Thyroid gland (tissue), 4 donors: ENCODE measurements around the gene EML5. TPM values are rescaled to one million over a fixed set of nuclear protein-coding genes. Genes with fewer than 3 reads are reported as not detected.

ENCODE experiments used
- DNase-seq, 2 donors: peaks; one replicate each; pipeline ENCODE4 v3.0.0-alpha.2; 2019
- H3K27ac ChIP-seq, 3 donors: fragments of 200-600 bp; sonication (generic); 1 replicate in 2 of 3; 2 replicates in 1 of 3; pipeline ENCODE4 v1.5.1; 2016 to 2019; ENCODE audit warnings: mild to moderate bottlenecking in 1 of 3, moderate library complexity in 1 of 3
- H3K27me3 ChIP-seq: fragments of 200-600 bp; sonication (generic); one replicate; pipeline ENCODE4 v1.5.1; 2019
- H3K36me3 ChIP-seq, 2 donors: fragments of 200-600 bp; sonication (generic); one replicate each; pipeline ENCODE4 v1.5.1; 2016 to 2019
- H3K4me1 ChIP-seq, 2 donors: fragments of 200-600 bp; sonication (generic); one replicate each; pipeline ENCODE4 v1.5.1; 2017 to 2019
- H3K4me3 ChIP-seq, 3 donors: fragments of 200-600 bp; sonication (generic); replicated peaks in 1 of 3; 1 replicate in 2 of 3; 2 replicates in 1 of 3; pipeline ENCODE4 v1.5.1; 2016; ENCODE audit warnings: mild to moderate bottlenecking in 1 of 3
- H3K9me3 ChIP-seq: fragments of 200-600 bp; sonication (generic); one replicate; pipeline ENCODE4 v1.5.1; 2017
- POLR2A ChIP-seq, 2 donors: fragments of 450-650 bp; IDR thresholded peaks; one replicate each; pipeline ENCODE4 v1.6.1; 2017; ENCODE audit warnings: antibody characterized with exemption in 2 of 2, mild to moderate bottlenecking in 2 of 2, moderate library complexity in 1 of 2
- WGBS, 2 donors: methylation state at CpG; one replicate each; pipeline ENCODE4 v1.1.5; 2017; 5-methylcytosine and 5-hydroxymethylcytosine counted together
- intact Hi-C: fragments of 100-400 bp; cut with DNase I; formaldehyde crosslinking; loops from one replicate; pipeline ENCODE4 v1.15.1; 2023
- total RNA-seq, 4 donors: library from RNA; depleted of rRNA; stranded (reverse); fragments of >200 nt; gene quantifications; one replicate each; pipeline ENCODE4 v1.2.3, GENCODE V29; 2016
- TF ChIP-seq, protein P1 (sequence below), 6 experiments: fragments of 200-600 bp in 3 of 6; fragments of 450-650 bp in 3 of 6; sonication (generic) in 3 of 6; IDR thresholded peaks; one replicate each; pipeline ENCODE4 v1.5.1; 2016 to 2019; ENCODE audit warnings: antibody characterized with exemption in 6 of 6, mild to moderate bottlenecking in 2 of 6, inconsistent platforms in 1 of 6, moderate library complexity in 1 of 6

The EML5 gene
- total RNA-seq, 4 donors from 2014 or later: 3.8 to 15.8 (median 7.3) TPM

DNA sequence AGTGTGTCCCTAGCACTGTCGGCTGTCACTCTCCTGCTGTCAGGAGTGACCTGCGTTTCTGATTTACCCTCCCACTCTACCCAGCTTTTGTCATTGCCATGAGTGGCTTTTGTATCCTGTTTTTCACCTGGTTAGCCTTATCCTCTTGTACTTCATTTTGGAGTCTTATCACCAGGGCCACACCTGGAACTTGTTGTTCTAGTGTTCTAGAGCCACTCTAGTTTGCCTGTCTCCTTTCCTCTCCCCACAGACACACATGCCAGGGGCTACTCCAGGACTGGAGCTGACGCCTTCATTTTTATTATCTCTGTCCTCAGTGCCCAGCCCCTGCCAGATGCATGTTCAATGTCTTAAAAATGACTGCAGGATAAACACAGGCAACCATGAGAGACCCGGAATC, 195.7 kb downstream of the EML5 start:
- Histone ChIP-seq H3K36me3 (peaks cover 40 to 42% of the 10 kb centered on the region in 2 donors), H3K4me1 (no peaks in the 10 kb centered on the region), H3K27ac (no peak overlapping the region), H3K4me3 (no peak overlapping the region), H3K27me3 (no peaks in the 10 kb centered on the region), H3K9me3 (no peaks in the 10 kb centered on the region)
- TF ChIP-seq, protein P1, sequence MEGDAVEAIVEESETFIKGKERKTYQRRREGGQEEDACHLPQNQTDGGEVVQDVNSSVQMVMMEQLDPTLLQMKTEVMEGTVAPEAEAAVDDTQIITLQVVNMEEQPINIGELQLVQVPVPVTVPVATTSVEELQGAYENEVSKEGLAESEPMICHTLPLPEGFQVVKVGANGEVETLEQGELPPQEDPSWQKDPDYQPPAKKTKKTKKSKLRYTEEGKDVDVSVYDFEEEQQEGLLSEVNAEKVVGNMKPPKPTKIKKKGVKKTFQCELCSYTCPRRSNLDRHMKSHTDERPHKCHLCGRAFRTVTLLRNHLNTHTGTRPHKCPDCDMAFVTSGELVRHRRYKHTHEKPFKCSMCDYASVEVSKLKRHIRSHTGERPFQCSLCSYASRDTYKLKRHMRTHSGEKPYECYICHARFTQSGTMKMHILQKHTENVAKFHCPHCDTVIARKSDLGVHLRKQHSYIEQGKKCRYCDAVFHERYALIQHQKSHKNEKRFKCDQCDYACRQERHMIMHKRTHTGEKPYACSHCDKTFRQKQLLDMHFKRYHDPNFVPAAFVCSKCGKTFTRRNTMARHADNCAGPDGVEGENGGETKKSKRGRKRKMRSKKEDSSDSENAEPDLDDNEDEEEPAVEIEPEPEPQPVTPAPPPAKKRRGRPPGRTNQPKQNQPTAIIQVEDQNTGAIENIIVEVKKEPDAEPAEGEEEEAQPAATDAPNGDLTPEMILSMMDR (IDR thresholded peaks at IDR 0.05): no peak
- TF ChIP-seq POLR2A (IDR thresholded peaks at IDR 0.05): no peak
- WGBS, 2 donors: 93 to 97% methylated on average over 4 of the region's 4 CpGs
- DNase-seq: no peak
- intact Hi-C loops: no loop called here

DNA sequence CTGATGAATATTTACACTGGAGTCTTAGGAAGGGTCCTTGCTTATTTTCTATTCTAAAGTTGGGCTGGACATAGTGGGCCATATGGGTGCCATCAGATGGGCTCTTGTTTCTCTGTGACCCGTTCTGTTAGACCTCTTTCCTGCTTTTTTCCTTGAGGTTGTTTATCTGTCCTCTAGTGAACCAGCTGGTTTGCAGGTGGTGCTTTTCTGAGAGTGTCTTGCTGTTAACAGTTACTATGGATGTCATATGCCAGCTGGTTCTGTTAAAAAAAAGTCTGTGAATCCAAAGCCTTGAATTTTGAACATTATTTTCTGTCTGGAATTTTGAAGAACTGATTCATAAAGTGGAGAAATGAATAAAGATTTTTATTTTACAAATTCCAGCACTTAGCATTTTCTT, 200.7 kb downstream of the EML5 start:
- DNase-seq: no peak
- peaks cover 15 to 18% of the 10 kb centered on the region in 2 donors for H3K36me3 ChIP-seq
- 36 to 79% methylated on average over 1 of the region's 1 CpG for WGBS, 2 donors
- no peaks in the 10 kb centered on the region for H3K27me3 ChIP-seq
- no peak overlapping the region for H3K27ac ChIP-seq
- H3K9me3 ChIP-seq: no peaks in the 10 kb centered on the region
- no peaks in the 10 kb centered on the region for H3K4me1 ChIP-seq
- H3K4me3 ChIP-seq: no peak overlapping the region
- intact Hi-C loops: no loop called here
- TF ChIP-seq POLR2A (IDR thresholded peaks at IDR 0.05): no peak
- TF ChIP-seq, protein P1 (IDR thresholded peaks at IDR 0.05): no peak

DNA sequence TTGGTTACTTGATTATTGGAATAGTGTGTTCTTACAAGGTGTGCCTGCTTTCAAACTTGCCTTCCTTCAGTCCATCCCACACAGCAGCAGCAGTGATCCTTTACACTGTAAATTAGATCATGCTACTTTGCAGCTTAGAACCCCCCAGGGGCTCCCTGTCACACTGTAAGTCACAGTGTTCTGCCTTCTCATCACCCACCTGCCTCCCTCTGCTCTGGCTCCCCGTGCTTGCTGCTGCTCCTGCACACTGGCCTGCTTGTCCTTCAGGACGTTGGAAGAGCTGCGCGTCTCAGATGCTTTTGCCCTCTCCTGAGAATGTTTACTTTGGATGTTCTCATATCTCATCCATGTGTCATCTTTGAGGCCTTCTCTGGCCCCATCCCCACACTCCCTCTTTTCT, 202.6 kb downstream of the EML5 start:
- WGBS, 2 donors: 74 to 81% methylated on average over 4 of the region's 4 CpGs
- no peak for TF ChIP-seq POLR2A (IDR thresholded peaks at IDR 0.05)
- TF ChIP-seq, protein P1 (IDR thresholded peaks at IDR 0.05): no peak
- Histone ChIP-seq H3K36me3 (peaks cover 9 to 16% of the 10 kb centered on the region in 2 donors), H3K9me3 (no peaks in the 10 kb centered on the region), H3K4me1 (no peaks in the 10 kb centered on the region), H3K27me3 (no peaks in the 10 kb centered on the region), H3K27ac (no peak overlapping the region), H3K4me3 (no peak overlapping the region)
- intact Hi-C loops: no loop called here
- no peak for DNase-seq

DNA sequence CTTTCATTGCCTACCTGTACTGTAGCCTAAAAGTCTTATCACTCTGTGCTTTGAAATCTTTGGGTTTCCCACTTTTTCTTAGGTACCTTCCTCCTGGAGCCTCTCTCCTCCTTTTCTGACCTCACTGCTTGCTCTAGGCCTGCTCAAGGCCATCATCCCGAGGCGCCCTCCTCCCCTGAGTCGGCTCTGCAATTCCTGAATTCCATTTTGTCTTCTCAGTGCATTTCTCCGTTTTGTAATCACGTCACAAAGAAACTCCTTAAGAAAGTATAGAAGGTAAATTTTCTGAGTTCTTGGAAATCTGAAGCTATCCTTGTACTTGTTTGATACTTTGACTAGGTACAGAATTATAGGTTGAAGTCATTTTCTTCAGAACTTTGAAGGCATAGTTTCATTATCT, 204.7 kb downstream of the EML5 start:
- DNase-seq: no peak
- Histone ChIP-seq H3K27ac (no peak overlapping the region), H3K4me1 (no peaks in the 10 kb centered on the region), H3K4me3 (no peak overlapping the region), H3K9me3 (no peaks in the 10 kb centered on the region), H3K36me3 (peaks cover 9 to 21% of the 10 kb centered on the region in 2 donors), H3K27me3 (no peaks in the 10 kb centered on the region)
- 94 to 95% methylated on average over 5 of the region's 5 CpGs for WGBS, 2 donors
- TF ChIP-seq, protein P1 (IDR thresholded peaks at IDR 0.05): no peak
- intact Hi-C loops: no loop called here

DNA sequence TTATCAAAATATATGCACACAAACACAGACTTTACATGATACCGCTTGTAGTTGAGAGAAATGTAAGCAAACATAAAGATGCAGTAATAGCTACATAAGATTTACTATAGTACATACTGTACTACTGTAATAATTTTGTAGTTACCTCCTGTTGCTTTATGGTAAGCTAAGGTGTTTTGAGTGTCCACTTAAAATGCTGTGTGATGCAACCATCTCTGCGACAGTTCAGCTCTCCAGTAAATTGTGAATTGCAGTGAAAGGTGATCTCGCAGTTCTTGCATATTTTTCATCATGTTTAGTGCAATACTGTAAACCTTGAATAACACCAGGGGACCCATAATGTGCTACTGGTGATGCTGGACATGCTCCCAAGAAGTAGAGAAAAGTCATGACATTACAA, 208.3 kb downstream of the EML5 start:
- WGBS, 2 donors: 94 to 95% methylated on average over 3 of the region's 3 CpGs
- DNase-seq: no peak
- intact Hi-C loops: no loop called here
- Histone ChIP-seq H3K9me3 (no peaks in the 10 kb centered on the region), H3K4me3 (no peak overlapping the region), H3K27ac (no peak overlapping the region), H3K36me3 (peaks cover 22 to 31% of the 10 kb centered on the region in 2 donors), H3K27me3 (no peaks in the 10 kb centered on the region), H3K4me1 (no peaks in the 10 kb centered on the region)
- TF ChIP-seq, protein P1 (IDR thresholded peaks at IDR 0.05): no peak
- no peak for TF ChIP-seq POLR2A (IDR thresholded peaks at IDR 0.05)
